ENCODE measurements around the gene SH3PXD2A.

DNA sequence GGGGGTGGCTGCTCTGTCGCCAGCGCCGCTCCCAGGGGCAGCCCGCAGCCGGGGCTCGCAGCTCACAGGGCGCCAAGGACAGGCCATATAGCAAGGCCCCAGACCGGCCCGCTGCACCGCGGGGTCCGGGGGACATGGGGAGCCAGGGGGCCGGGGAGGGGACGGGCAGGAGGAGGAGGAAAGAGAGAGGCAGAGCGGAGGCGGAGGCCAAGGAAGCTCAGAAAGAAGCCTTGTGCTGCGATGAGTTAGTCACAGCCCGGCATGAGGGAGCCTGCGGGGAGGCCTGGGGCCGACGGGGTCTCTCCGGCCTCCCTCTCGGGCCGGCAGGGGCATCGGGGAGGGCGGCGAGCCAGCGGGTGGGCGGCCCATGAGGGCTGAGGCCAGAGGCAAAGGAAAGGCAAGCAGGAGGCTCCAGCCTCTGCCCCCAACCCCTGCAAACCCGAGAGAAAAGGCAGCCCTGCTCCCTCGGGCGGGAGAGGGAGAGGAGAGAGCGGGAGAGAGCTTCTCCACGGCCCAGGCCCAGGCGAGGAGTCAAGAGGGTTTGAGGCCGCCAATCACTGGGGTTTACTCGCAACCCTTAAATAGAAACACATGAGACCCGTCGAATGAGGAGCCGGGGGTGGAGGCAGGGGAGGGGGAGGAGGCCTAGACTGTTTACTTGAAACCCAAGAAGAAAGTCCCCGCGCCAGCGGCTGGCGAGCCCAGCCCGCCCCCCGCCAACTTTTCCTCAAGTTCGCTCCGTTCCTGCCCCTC lies 194.0 kb downstream of the SH3PXD2A start:
- TF ChIP-seq POLR2A (IDR thresholded peaks at IDR 0.05): no peak
- TF ChIP-seq, protein P1, sequence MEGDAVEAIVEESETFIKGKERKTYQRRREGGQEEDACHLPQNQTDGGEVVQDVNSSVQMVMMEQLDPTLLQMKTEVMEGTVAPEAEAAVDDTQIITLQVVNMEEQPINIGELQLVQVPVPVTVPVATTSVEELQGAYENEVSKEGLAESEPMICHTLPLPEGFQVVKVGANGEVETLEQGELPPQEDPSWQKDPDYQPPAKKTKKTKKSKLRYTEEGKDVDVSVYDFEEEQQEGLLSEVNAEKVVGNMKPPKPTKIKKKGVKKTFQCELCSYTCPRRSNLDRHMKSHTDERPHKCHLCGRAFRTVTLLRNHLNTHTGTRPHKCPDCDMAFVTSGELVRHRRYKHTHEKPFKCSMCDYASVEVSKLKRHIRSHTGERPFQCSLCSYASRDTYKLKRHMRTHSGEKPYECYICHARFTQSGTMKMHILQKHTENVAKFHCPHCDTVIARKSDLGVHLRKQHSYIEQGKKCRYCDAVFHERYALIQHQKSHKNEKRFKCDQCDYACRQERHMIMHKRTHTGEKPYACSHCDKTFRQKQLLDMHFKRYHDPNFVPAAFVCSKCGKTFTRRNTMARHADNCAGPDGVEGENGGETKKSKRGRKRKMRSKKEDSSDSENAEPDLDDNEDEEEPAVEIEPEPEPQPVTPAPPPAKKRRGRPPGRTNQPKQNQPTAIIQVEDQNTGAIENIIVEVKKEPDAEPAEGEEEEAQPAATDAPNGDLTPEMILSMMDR (IDR thresholded peaks at IDR 0.05): no peak
